Measurements from ENCODE around the gene AGAP1. TPM values are rescaled to one million over a fixed set of nuclear protein-coding genes. Genes with fewer than 3 reads are reported as not detected.

Gene AGAP1
- total RNA-seq, 6 experiments from 2014 or later = 14.1 to 16.0 (median 15.1) TPM

DNA sequence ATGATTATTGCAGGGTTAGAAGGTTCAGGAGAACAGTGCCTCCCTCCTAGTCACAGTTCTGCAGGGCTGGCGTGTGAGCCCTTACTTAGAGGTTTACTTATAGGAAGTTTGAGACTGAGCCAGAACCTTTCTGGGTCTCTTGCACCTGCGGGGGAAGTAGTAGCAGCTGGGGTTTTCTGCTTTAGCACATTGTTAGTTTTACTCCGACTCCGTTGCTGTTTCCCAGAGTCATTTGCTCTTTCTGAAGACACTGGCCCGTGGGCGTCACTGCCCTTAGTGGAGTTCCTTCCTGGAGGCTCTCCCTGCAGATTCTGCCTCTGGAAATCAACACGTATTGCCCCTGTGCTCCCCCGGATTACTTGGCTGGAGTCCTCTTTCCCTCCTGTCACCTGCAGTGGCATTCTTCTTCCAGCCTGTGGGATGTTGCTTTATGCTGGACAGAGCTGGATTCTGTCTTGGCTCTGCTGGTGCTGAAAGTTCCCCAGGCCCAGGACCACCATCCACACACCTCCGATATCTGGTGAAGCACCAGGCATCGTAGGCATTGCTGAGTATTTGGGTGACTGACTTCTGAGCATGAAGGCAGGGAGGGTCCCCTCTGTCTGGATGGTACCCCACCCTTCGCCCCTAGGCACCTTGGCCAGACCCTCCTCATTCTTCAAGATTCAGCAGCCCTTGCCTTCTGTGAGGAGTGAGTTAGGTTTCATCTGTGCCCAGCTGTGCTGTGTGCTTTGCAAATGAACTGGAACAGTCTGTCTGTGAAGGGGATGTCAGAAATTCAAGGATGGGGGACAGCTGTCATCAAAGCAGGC, 51.7 kb downstream of the AGAP1 start:
- Mint-ChIP-seq H3K36me3 (ENCODE audit: low read depth) (no peaks in the 10 kb centered on the region), H3K27ac (no peak overlapping the region), H3K27me3 (ENCODE audit: insufficient read depth) (peaks cover 2% of the 10 kb centered on the region; the same call in 1 of the 2 replicates), H3K4me1 (ENCODE audit: low read depth) (no peaks in the 10 kb centered on the region), H3K4me3 (no peak overlapping the region), H3K9me3 (no peaks in the 10 kb centered on the region)
- TF ChIP-seq, protein P1, sequence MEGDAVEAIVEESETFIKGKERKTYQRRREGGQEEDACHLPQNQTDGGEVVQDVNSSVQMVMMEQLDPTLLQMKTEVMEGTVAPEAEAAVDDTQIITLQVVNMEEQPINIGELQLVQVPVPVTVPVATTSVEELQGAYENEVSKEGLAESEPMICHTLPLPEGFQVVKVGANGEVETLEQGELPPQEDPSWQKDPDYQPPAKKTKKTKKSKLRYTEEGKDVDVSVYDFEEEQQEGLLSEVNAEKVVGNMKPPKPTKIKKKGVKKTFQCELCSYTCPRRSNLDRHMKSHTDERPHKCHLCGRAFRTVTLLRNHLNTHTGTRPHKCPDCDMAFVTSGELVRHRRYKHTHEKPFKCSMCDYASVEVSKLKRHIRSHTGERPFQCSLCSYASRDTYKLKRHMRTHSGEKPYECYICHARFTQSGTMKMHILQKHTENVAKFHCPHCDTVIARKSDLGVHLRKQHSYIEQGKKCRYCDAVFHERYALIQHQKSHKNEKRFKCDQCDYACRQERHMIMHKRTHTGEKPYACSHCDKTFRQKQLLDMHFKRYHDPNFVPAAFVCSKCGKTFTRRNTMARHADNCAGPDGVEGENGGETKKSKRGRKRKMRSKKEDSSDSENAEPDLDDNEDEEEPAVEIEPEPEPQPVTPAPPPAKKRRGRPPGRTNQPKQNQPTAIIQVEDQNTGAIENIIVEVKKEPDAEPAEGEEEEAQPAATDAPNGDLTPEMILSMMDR (IDR thresholded peaks at IDR 0.05) = no peak
- DNase-seq = no peak

DNA sequence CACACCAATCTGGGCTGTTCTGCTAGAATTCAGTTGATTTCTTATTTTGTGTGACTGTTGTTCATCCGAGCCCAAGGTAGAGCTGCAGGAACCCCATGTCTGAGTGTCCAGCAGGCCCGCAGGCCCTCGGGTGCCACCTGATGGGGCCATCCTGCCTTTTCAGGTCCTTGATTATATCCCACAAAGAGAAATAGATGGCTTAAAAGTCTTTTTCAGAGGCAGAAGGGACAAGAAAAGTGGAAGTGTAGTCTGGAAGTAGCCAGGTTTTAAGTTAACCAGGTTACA, 52.2 kb downstream of the AGAP1 start:
- H3K4me1 Mint-ChIP-seq (ENCODE audit: low read depth) = no peaks in the 10 kb centered on the region
- TF ChIP-seq, protein P1 (IDR thresholded peaks at IDR 0.05) = no peak
- peaks cover 2% of the 10 kb centered on the region; the same call in 1 of the 2 replicates for H3K27me3 Mint-ChIP-seq (ENCODE audit: insufficient read depth)
- no peak overlapping the region for H3K4me3 Mint-ChIP-seq
- H3K27ac Mint-ChIP-seq = no peak overlapping the region
- no peaks in the 10 kb centered on the region for H3K36me3 Mint-ChIP-seq (ENCODE audit: low read depth)
- no peaks in the 10 kb centered on the region for H3K9me3 Mint-ChIP-seq
- DNase-seq = no peak

DNA sequence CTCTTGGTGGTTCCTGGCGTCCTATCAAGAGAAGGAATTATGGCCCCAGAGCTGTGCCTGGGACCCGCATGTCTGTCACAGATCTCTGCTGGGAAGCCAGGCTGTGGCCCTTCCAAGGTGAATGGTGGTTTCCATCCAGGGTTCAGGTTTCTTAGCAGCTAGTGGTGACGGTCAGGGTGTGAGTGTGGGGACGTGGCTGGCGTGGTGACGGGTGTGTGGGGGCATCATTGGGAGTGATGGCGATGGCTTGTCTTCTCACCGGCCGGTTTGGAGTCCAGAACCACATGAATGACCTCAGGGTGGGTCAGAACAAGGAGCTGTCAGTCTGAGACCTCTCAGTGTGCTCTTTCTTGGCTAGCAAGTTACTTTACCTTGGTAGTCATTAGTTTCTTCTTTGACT, 52.6 kb downstream of the AGAP1 start:
- Mint-ChIP-seq H3K27ac (no peak overlapping the region), H3K4me1 (ENCODE audit: low read depth) (no peaks in the 10 kb centered on the region), H3K9me3 (no peaks in the 10 kb centered on the region), H3K36me3 (ENCODE audit: low read depth) (no peaks in the 10 kb centered on the region), H3K4me3 (no peak overlapping the region), H3K27me3 (ENCODE audit: insufficient read depth) (peaks cover 2% of the 10 kb centered on the region)
- DNase-seq = no peak
- TF ChIP-seq, protein P1 (IDR thresholded peaks at IDR 0.05) = no peak

DNA sequence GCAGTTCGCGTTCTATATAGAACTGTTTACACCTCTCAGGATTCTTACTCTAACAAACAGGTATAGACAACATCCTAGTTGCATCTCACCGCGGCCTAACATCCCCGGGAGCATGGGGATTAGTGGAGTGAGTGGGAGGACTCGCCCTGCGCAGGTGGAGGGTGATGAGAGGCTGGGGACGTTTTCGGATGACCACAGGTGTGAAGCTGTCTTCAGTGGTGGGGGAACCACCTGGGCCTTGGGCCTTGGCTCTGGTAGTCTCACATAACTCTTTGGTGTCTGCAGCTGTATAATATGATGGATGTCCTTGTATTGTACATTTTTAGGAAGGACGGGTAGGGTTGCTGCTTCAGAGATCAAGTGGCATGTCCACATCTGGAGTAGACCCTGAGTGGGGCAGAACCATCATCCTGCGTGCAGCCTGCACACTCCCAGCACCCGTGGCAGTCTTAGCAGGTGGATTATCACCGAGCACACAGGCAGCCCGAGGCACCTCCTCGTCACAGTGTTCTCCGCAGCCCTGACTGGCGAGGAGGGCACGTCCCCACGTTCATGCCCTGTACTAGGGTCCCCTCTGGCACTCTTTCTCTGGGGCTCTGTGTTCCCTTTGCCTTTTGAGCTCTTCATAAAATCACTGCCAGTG, 56.0 kb downstream of the AGAP1 start:
- H3K27me3 Mint-ChIP-seq (ENCODE audit: insufficient read depth) = peaks cover 2% of the 10 kb centered on the region
- H3K4me3 Mint-ChIP-seq = no peak overlapping the region
- TF ChIP-seq, protein P1 (IDR thresholded peaks at IDR 0.05) = no peak
- H3K9me3 Mint-ChIP-seq = no peaks in the 10 kb centered on the region
- DNase-seq = no peak
- peaks cover 9% of the 10 kb centered on the region; the same call in 1 of the 2 replicates for H3K4me1 Mint-ChIP-seq (ENCODE audit: low read depth)
- H3K36me3 Mint-ChIP-seq (ENCODE audit: low read depth) = no peaks in the 10 kb centered on the region
- no peak overlapping the region for H3K27ac Mint-ChIP-seq

DNA sequence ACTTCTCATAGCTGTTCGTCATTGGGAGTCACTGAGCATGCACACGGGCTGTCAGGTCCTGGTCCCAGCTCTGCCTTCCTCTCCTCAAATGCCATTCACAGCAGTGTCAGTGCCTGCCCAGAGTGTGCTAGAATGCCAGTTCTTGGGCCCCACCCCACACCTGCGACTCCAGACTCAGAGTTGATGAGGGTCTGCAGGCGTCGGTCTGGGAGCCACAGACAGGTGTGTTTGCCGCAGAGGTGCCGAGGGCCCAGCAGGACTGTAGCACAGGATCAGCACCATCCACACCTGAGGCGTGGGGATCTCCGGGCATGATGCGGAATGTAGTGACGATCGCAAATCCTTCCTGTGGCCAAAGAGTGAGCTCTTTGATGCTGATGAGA, 56.5 kb downstream of the AGAP1 start:
- no peaks in the 10 kb centered on the region for H3K9me3 Mint-ChIP-seq
- H3K27ac Mint-ChIP-seq = no peak overlapping the region

More for the DNA sequence above, 56.5 kb downstream of the AGAP1 start:
- TF ChIP-seq, protein P1 (IDR thresholded peaks at IDR 0.05) = no peak
- Mint-ChIP-seq H3K4me3 (no peak overlapping the region), H3K4me1 (ENCODE audit: low read depth) (peaks cover 9% of the 10 kb centered on the region; the same call in 1 of the 2 replicates), H3K36me3 (ENCODE audit: low read depth) (no peaks in the 10 kb centered on the region), H3K27me3 (ENCODE audit: insufficient read depth) (peaks cover 2% of the 10 kb centered on the region)
- no peak for DNase-seq

All from HFFc6 (cell line).